NCI-H524 (cell line): ENCODE measurements around the gene RABGAP1L.
"Not testable (repeated sequence)": the region's sequence is repeated elsewhere in the genome, so short reads cannot be mapped to it uniquely, and the experiment has no call there.

Experiments
- DNase-seq, 2 experiments: peaks; one replicate each; lab custom pipeline; 2025; lab: John Stamatoyannopoulos, UW

RABGAP1L gene

GRCh38 chr1:174815036-174815435 lies 655.7 kb downstream of the RABGAP1L start:
- DNase-seq = no peak

- no peak for DNase-seq
Observed at GRCh38 chr1:174815474-174815908, 656.2 kb downstream of the RABGAP1L start.

- not testable (repeated sequence) for DNase-seq
Observed at GRCh38 chr1:174816621-174817020, 657.3 kb downstream of the RABGAP1L start.

GRCh38 chr1:174818014-174818616 lies 658.8 kb downstream of the RABGAP1L start:
- DNase-seq = no peak

- DNase-seq = no peak
Observed at GRCh38 chr1:174818951-174819350, 659.6 kb downstream of the RABGAP1L start.

GRCh38 chr1:174819596-174819995 lies 660.3 kb downstream of the RABGAP1L start:
- no peak for DNase-seq

- DNase-seq = no peak
Observed at GRCh38 chr1:174825127-174825526, 665.8 kb downstream of the RABGAP1L start.

GRCh38 chr1:174825806-174826205 lies 666.5 kb downstream of the RABGAP1L start:
- DNase-seq = no peak

- DNase-seq = no peak
Observed at GRCh38 chr1:174828264-174828663, 668.9 kb downstream of the RABGAP1L start.

- DNase-seq = no peak
Observed at GRCh38 chr1:174829990-174830389, 670.7 kb downstream of the RABGAP1L start.

GRCh38 chr1:174836543-174836942 lies 677.2 kb downstream of the RABGAP1L start:
- no peak for DNase-seq

GRCh38 chr1:174837386-174837785 lies 678.1 kb downstream of the RABGAP1L start:
- peak; percentile 2 to 56 for DNase-seq

- no peak for DNase-seq
Observed at GRCh38 chr1:174839211-174839610, 679.9 kb downstream of the RABGAP1L start.

GRCh38 chr1:174841747-174842146 lies 682.4 kb downstream of the RABGAP1L start:
- DNase-seq = no peak

- peak in 1 of 2 experiments; percentile 0 for DNase-seq
Observed at GRCh38 chr1:174848593-174849560, 689.6 kb downstream of the RABGAP1L start.

- DNase-seq = peak in 1 of 2 experiments; percentile 31
Observed at GRCh38 chr1:174850726-174851125, 691.4 kb downstream of the RABGAP1L start.

GRCh38 chr1:174858301-174858700 lies 699.0 kb downstream of the RABGAP1L start:
- DNase-seq = no peak

GRCh38 chr1:174870319-174870718 lies 711.0 kb downstream of the RABGAP1L start:
- no peak for DNase-seq

- no peak for DNase-seq
Observed at GRCh38 chr1:174871886-174872285, 712.6 kb downstream of the RABGAP1L start.

- no peak for DNase-seq
Observed at GRCh38 chr1:174872615-174873058, 713.3 kb downstream of the RABGAP1L start.

GRCh38 chr1:174874331-174875053 lies 715.2 kb downstream of the RABGAP1L start:
- no peak for DNase-seq

GRCh38 chr1:174875306-174875705 lies 716.0 kb downstream of the RABGAP1L start:
- DNase-seq = no peak
